Prostate gland (tissue), 2 donors: ENCODE data around the gene GLMN. TPM values are rescaled to one million over a fixed set of nuclear protein-coding genes. Genes with fewer than 3 reads are reported as not detected.

Experiments used
- DNase-seq: peaks from one replicate; pipeline ENCODE4 v3.0.0-alpha.2; 2019; ENCODE audit warnings: low spot score
- H3K27ac ChIP-seq, 2 donors: fragments of 200-600 bp; sonication (generic); 2 replicates each; pipeline ENCODE4 v1.5.1; 2017 to 2019
- H3K27me3 ChIP-seq: fragments of 200-600 bp; sonication (generic); replicated peaks from 2 replicates; pipeline ENCODE4 v1.5.1; 2019; ENCODE audit not compliant: insufficient read depth
- H3K36me3 ChIP-seq, 2 donors: fragments of 200-600 bp; sonication (generic); 1 replicate in 1 of 2; 2 replicates in 1 of 2; pipeline versions ENCODE4 v1.5.1 to v1.8.1; 2017 to 2019
- H3K4me1 ChIP-seq: fragments of 200-600 bp; sonication (generic); replicated peaks from 2 replicates; pipeline ENCODE4 v1.5.1; 2019
- H3K4me3 ChIP-seq, 2 donors: fragments of 200-600 bp; sonication (generic); 2 replicates each; pipeline ENCODE4 v1.5.1; 2017 to 2019
- H3K9me3 ChIP-seq: fragments of 200-600 bp; sonication (generic); 2 replicates; pipeline ENCODE4 v1.5.1; 2017
- CTCF ChIP-seq, 4 experiments: fragments of 200-600 bp in 2 of 4; fragments of 450-650 bp in 2 of 4; sonication (generic) in 2 of 4; IDR thresholded peaks; 1 replicate in 3 of 4; 2 replicates in 1 of 4; pipeline ENCODE4 v1.5.1; 2016 to 2019; ENCODE audit warnings: antibody characterized with exemption in 4 of 4, mild to moderate bottlenecking in 2 of 4, moderate library complexity in 2 of 4
- POLR2A ChIP-seq: fragments of 450-650 bp; IDR thresholded peaks from one replicate; pipeline ENCODE4 v1.6.1; 2016; ENCODE audit warnings: antibody characterized with exemption, mild to moderate bottlenecking
- POLR2AphosphoS5 ChIP-seq: sonication (generic); formaldehyde crosslinking; IDR thresholded peaks from one replicate; pipeline ENCODE4 v1.6.1; 2017; ENCODE audit warnings: antibody characterized with exemption
- WGBS: methylation state at CpG from one replicate; pipeline ENCODE4 v1.1.5; 2018; 5-methylcytosine and 5-hydroxymethylcytosine counted together
- intact Hi-C: fragments of 100-400 bp; cut with DNase I; formaldehyde crosslinking; loops from one replicate; pipeline ENCODE4 v1.14.2; 2022
- total RNA-seq, 2 donors: library from RNA; depleted of rRNA; stranded (reverse); fragments of >200 nt; gene quantifications; one replicate each; pipeline ENCODE4 v1.1.0, GENCODE V29; 2016

The GLMN gene
- total RNA-seq, 2 donors from 2014 or later = 4.7 to 9.5 TPM

DNA sequence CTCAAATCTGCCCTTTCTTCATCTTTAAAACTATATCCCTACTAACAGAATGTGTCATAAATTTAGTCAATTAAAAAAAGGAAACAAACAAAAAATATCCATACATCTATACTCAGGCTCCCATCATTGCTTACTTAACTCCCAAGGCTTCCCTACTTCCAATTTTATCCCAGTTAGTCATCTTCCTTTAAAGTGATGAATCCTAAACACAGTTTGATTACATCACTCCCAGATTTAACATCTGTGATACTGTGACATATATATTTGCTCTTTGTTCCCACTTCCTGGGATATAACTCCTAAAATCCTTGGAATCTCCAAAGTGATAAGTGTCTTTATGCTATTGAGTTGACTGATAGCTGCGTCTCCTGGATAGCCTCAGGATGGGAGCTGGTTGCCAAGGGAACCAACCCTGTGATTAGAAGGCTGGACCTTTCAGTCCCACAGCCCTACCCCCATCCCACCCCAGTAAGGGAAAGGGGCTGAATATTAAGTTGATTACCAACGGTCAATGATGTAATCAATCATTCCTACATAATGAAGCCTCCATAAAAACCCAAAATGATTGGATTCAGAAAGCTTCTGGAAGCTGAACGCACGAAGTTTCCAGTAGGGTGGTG lies 21.6 kb downstream of the GLMN start:
- H3K9me3 ChIP-seq = no peaks in the 10 kb centered on the region
- intact Hi-C loops = no loop called here
- 93% methylated on average over 4 of the region's 4 CpGs for WGBS
- no peak overlapping the region for H3K27ac ChIP-seq
- no peak for TF ChIP-seq POLR2A
- TF ChIP-seq CTCF (IDR thresholded peaks at IDR 0.05) = no peak
- TF ChIP-seq POLR2AphosphoS5 = no peak
- H3K27me3 ChIP-seq = no peaks in the 10 kb centered on the region
- no peaks in the 10 kb centered on the region for H3K4me1 ChIP-seq
- no peak for DNase-seq
- H3K36me3 ChIP-seq = no peaks in the 10 kb centered on the region
- no peak overlapping the region for H3K4me3 ChIP-seq

GRCh38 chr1:92276082-92276481 lies 22.7 kb downstream of the GLMN start:
- no peaks in the 10 kb centered on the region for H3K36me3 ChIP-seq

GRCh38 chr1:92274939-92275338 lies 23.8 kb downstream of the GLMN start:
- Histone ChIP-seq H3K27me3 (no peaks in the 10 kb centered on the region), H3K4me1 (no peaks in the 10 kb centered on the region), H3K36me3 (no peaks in the 10 kb centered on the region), H3K9me3 (no peaks in the 10 kb centered on the region), H3K27ac (no peak overlapping the region), H3K4me3 (no peak overlapping the region)
- no peak for DNase-seq
- TF ChIP-seq POLR2A = no peak
- no peak for TF ChIP-seq POLR2AphosphoS5
- TF ChIP-seq CTCF (IDR thresholded peaks at IDR 0.05) = no peak
- WGBS = 97% methylated on average over 1 of the region's 1 CpG
- intact Hi-C loops = no loop called here

More at GRCh38 chr1:92276082-92276481, 22.7 kb downstream of the GLMN start:
- WGBS = 99% methylated on average over 3 of the region's 3 CpGs
- no peaks in the 10 kb centered on the region for H3K4me1 ChIP-seq
- no peaks in the 10 kb centered on the region for H3K27me3 ChIP-seq
- H3K4me3 ChIP-seq = no peak overlapping the region
- no peak overlapping the region for H3K27ac ChIP-seq
- no peak for TF ChIP-seq CTCF (IDR thresholded peaks at IDR 0.05)
- TF ChIP-seq POLR2AphosphoS5 = no peak
- no peak for TF ChIP-seq POLR2A
- no peaks in the 10 kb centered on the region for H3K9me3 ChIP-seq
- no peak for DNase-seq
- intact Hi-C loops = no loop called here

DNA sequence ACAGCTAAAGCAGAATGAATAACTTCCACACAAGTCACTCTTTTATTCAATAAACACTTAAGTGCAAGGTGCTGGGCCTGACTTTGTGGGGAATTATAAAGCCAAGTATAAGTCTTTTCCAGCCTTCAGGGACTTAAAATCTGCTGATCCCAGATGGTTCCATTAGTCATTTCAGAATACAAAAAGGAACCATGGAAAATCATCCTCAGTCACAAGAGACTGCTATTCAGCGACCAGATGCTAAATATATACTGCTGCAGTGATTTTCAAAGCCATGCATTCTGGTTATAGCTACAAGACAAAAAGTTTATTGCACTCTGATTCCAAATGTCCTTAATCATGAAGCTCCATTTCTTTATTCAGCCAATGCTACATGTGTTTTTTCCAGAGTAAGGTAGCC lies 25.7 kb downstream of the GLMN start:
- Histone ChIP-seq H3K27ac (no peak overlapping the region), H3K36me3 (no peaks in the 10 kb centered on the region), H3K27me3 (no peaks in the 10 kb centered on the region), H3K4me3 (no peak overlapping the region), H3K4me1 (no peaks in the 10 kb centered on the region), H3K9me3 (no peaks in the 10 kb centered on the region)
- intact Hi-C loops = no loop called here
- TF ChIP-seq POLR2A = no peak
- TF ChIP-seq CTCF (IDR thresholded peaks at IDR 0.05) = no peak
- no peak for TF ChIP-seq POLR2AphosphoS5
- DNase-seq = no peak
- 97% methylated on average over 1 of the region's 1 CpG for WGBS

DNA sequence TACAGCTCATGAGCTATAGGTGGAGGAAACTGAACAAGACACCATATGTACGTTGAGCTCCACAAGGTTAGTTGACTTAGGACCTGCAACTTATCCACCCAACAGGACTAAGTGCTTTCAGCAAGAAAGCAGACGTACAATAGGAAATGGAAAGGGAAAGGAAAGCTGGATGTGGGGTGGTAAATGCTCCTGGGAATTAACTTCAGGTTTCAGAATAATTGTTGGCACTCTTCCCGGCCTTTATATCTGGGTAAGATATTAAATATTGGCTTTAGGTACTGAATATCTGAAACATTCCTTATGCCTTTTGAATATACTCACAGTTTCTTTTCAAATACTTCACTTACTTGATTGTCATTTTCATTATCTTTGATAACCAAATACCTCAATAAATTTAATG lies 36.3 kb downstream of the GLMN start:
- no peaks in the 10 kb centered on the region for H3K36me3 ChIP-seq

More for the DNA sequence above, 36.3 kb downstream of the GLMN start:
- Histone ChIP-seq H3K27me3 (no peaks in the 10 kb centered on the region), H3K4me3 (no peak overlapping the region), H3K9me3 (no peaks in the 10 kb centered on the region), H3K27ac (no peak overlapping the region), H3K4me1 (no peaks in the 10 kb centered on the region)
- TF ChIP-seq CTCF (IDR thresholded peaks at IDR 0.05) (no peak), POLR2AphosphoS5 (no peak), POLR2A (no peak)
- DNase-seq = no peak
- intact Hi-C loops = no loop called here
- 84% methylated on average over 3 of the region's 3 CpGs for WGBS
